Measurements from ENCODE around the gene TRIP10. TPM values are rescaled to one million over a fixed set of nuclear protein-coding genes. Genes with fewer than 3 reads are reported as not detected.

TRIP10 gene
- total and polyA plus RNA-seq, 2 of the 8 experiments (the other 6 are each of a cell fraction or from before 2014, with no cell fraction given), result 27.8 to 69.5 TPM

- Histone ChIP-seq H3K18ac (ENCODE audit: extremely low read depth, low read length) (peak within 1 kb of the TSS; percentile 92), H2BK20ac (ENCODE audit: low read length) (peak within 1 kb of the TSS; percentile 5; the same call in 1 of the 2 replicates), H2BK5ac (ENCODE audit: low read depth, low read length) (peak within 1 kb of the TSS; percentile 96), H3K56ac (replicated peaks; ENCODE audit: insufficient read length, low read depth, low read length) (no peak within 1 kb of the TSS), H3K23ac (ENCODE audit: insufficient read length) (no peak within 1 kb of the TSS), H3K9me3 (ENCODE audit: insufficient read depth in 2 of 2, low read depth in 1 of 2, low read length in 1 of 2) (no peaks in the 10 kb centered on the region), H4K91ac (replicated peaks; ENCODE audit: insufficient read length, low read length) (peak within 1 kb of the TSS; percentile 63), H2AFZ (ENCODE audit: low read length) (0 out of 2 replicates have a peak within 1 kb of the TSS, but pooled peaks have one; percentile 9), H3K14ac (ENCODE audit: insufficient read length) (no peak within 1 kb of the TSS), H2BK120ac (replicated peaks; ENCODE audit: low read depth, low read length) (peak within 1 kb of the TSS; percentile 56), H3K4me1 (replicated peaks in 1 of 4; ENCODE audit: control insufficient read depth in 3 of 4, insufficient read depth in 4 of 4, low read length in 3 of 4) (peaks cover 3 to 7% (median 5%) of the 10 kb centered on the region in 4 experiments; a peak in 6 of 7 replicates), H2AK5ac (ENCODE audit: low read depth, low read length) (peak within 1 kb of the TSS; percentile 87; the same call in 1 of the 2 replicates), H3K4me2 (ENCODE audit: insufficient read depth in 1 of 2, low read depth in 2 of 2, low read length in 2 of 2) (peak within 1 kb of the TSS; percentile 87 to 99), H4K5ac (ENCODE audit: insufficient read length, low read depth, low read length) (peak within 1 kb of the TSS; percentile 20), H3K36me3 (ENCODE audit: control insufficient read depth in 2 of 4, insufficient read depth in 4 of 4, low read length in 3 of 4) (no peaks in the 10 kb centered on the region), H2BK12ac (ENCODE audit: low read depth, low read length) (peak within 1 kb of the TSS; percentile 100), H3K4ac (replicated peaks; ENCODE audit: insufficient read length, low read depth, low read length) (peak within 1 kb of the TSS; percentile 75), H3K23me2 (ENCODE audit: low read depth, low read length) (peaks cover 15% of the 10 kb centered on the region), H4K20me1 (replicated peaks in 1 of 2; ENCODE audit: control insufficient read depth in 1 of 2, insufficient read depth in 2 of 2, low read length in 2 of 2) (no peaks in the 10 kb centered on the region), H3K79me2 (ENCODE audit: control insufficient read depth in 1 of 2, insufficient read depth in 2 of 2, low read length in 2 of 2) (peaks cover 0 to 7% of the 10 kb centered on the region in 2 experiments; a peak in 2 of 4 replicates), H3K27ac (ENCODE audit: low read depth, low read length) (peak within 1 kb of the TSS; percentile 57), H3K27me3 (replicated peaks in 1 of 4; ENCODE audit: control insufficient read depth in 3 of 4, extremely low read depth in 1 of 4, insufficient read depth in 3 of 4, low read length in 3 of 4) (no peaks in the 10 kb centered on the region), H4K8ac (ENCODE audit: extremely low read depth, insufficient read depth, low read length) (peak within 1 kb of the TSS; percentile 81; the same call in 1 of the 2 replicates), H3K9ac (replicated peaks in 1 of 4; ENCODE audit: extremely low read depth in 1 of 4, low read depth in 3 of 4, low read length in 3 of 4) (peak within 1 kb of the TSS; percentile 59 to 72 (median 62)), H3K4me3 (ENCODE audit: extremely low read depth in 1 of 4, insufficient read depth in 2 of 4, low read depth in 3 of 4, low read length in 4 of 4) (peak within 1 kb of the TSS; percentile 61 to 84 (median 83)), H3K79me1 (ENCODE audit: low read depth, low read length) (peaks cover 10% of the 10 kb centered on the region), H2BK15ac (ENCODE audit: low read length) (peak within 1 kb of the TSS; percentile 50)
- ChIA-PET CTCF (ENCODE audit: partially characterized antibody) (interaction anchor here (0.7 to 4.4 kb wide), 12 partner anchors 14 to 642 kb away, joined by 3 to 31 read pairs (median 6); partner anchors contain the start of gene GPR108), POLR2A (ENCODE audit: partially characterized antibody) (interaction anchor here (1.1 to 5.7 kb wide), 9 partner anchors 8 to 93 kb away, joined by 3 to 53 read pairs (median 4); partner anchors contain the start of gene GPR108)
- FAIRE-seq, result peak; percentile 36
- DNase-seq (ENCODE audit: low read depth in 1 of 2, low spot score in 2 of 2), result peak; percentile 96 to 98
- 4% methylated on average over 29 of the region's 47 CpGs; no CpG with 5 or more reads in 1 of the 2 experiments for WGBS, 2 experiments (ENCODE audit: extremely low coverage in 1 of 2, insufficient coverage in 1 of 2, insufficient read length in 1 of 2, insufficient replicate concordance in 2 of 2, low coverage in 1 of 2, low lambda C conversion rate in 2 of 2, missing lambda C conversion rate in 1 of 2)
- no peak for TF ChIP-seq CHD2 (IDR thresholded peaks at IDR 0.05; ENCODE audit: low read length)
- peak; percentile 67 to 77; a peak in 3 of 4 replicates for TF ChIP-seq SIN3A (conservative IDR thresholded peaks at IDR 0.05 in 1 of 2, IDR thresholded peaks at IDR 0.05 in 1 of 2; ENCODE audit: low read depth in 1 of 2, low read length in 2 of 2)
- no peak for TF ChIP-seq MAFK (IDR thresholded peaks at IDR 0.05; ENCODE audit: low read depth, low read length)
- TF ChIP-seq CTCF (IDR thresholded peaks at IDR 0.05; ENCODE audit: control extremely low read depth in 1 of 3, insufficient read depth in 1 of 3, low read depth in 1 of 3, low read length in 3 of 3), result no peak
- TF ChIP-seq TAF7 (optimal IDR thresholded peaks at IDR 0.05; ENCODE audit: borderline replicate concordance, low read depth, low read length), result no peak
- TF ChIP-seq TEAD4 (IDR thresholded peaks at IDR 0.05; ENCODE audit: low read depth, low read length), result no peak
- TF ChIP-seq RFX5 (IDR thresholded peaks at IDR 0.05; ENCODE audit: borderline replicate concordance, low read depth, low read length), result no peak
- peak; percentile 78; the same call in 1 of the 2 replicates for TF ChIP-seq SP4 (IDR thresholded peaks at IDR 0.05; ENCODE audit: low read length)
Measured at GRCh38 chr19:6767357-6768235, 28.1 kb downstream of the TRIP10 start, which contains the start of gene SH2D3A. TSS of gene SH2D3A (minus strand) at chr19:6767435. CDS start at chr19:6763748, 3,687 bp downstream.
